ENCODE data around the gene LRP1. TPM values are rescaled to one million over a fixed set of nuclear protein-coding genes. Genes with fewer than 3 reads are reported as not detected.

The LRP1 gene
- total RNA-seq, 1 donor from 2014 or later, result 369 TPM

DNA sequence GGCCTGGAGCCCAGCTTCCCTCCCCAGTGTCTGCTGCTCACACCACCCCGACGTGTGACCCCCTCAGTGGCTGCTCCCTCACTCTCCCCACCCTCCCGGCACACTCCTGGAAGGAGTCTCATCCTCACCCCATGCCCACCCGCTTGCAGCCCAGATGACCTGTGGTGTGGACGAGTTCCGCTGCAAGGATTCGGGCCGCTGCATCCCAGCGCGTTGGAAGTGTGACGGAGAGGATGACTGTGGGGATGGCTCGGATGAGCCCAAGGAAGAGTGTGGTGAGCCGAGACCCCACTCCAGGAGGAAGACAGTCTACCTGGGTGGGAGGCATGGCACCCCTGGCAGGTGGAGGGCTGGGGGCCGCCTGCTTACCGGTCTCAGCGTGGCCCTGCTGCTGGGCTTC is 73.3 kb downstream of the LRP1 start:
- H3K27ac ChIP-seq (ENCODE audit: low read depth, low read length), result no peak overlapping the region
- Mint-ChIP-seq H3K27ac (ENCODE audit: unreplicated experiment) (no peak overlapping the region), H3K4me3 (ENCODE audit: unreplicated experiment) (no peak overlapping the region), H3K4me1 (ENCODE audit: low read depth, unreplicated experiment) (no peaks in the 10 kb centered on the region), H3K36me3 (ENCODE audit: low read depth, unreplicated experiment) (peaks cover 22% of the 10 kb centered on the region), H3K27me3 (ENCODE audit: low read depth, unreplicated experiment) (no peaks in the 10 kb centered on the region), H3K9me3 (ENCODE audit: unreplicated experiment) (no peaks in the 10 kb centered on the region)
- H3K79me2 ChIP-seq (ENCODE audit: insufficient read depth, low read length), result no peaks in the 10 kb centered on the region
- H3K9me3 ChIP-seq (ENCODE audit: insufficient read depth, low read depth, low read length), result no peaks in the 10 kb centered on the region
- peaks cover 45% of the 10 kb centered on the region for H4K20me1 ChIP-seq (ENCODE audit: insufficient read depth, low read length)
- peaks cover 21% of the 10 kb centered on the region for H3K36me3 ChIP-seq (ENCODE audit: insufficient read depth, low read length)
- H2AFZ ChIP-seq (ENCODE audit: low read depth, low read length), result no peak overlapping the region
- no peak for DNase-seq (ENCODE audit: low read depth)
- H3K4me3 ChIP-seq (ENCODE audit: insufficient read depth, low read depth, low read length), result no peak overlapping the region
- H3K4me1 ChIP-seq (ENCODE audit: insufficient read depth, low read length), result no peaks in the 10 kb centered on the region
- no peak overlapping the region for H3K4me2 ChIP-seq (ENCODE audit: low read length)
- no peak for FAIRE-seq
- TF ChIP-seq, protein P1, sequence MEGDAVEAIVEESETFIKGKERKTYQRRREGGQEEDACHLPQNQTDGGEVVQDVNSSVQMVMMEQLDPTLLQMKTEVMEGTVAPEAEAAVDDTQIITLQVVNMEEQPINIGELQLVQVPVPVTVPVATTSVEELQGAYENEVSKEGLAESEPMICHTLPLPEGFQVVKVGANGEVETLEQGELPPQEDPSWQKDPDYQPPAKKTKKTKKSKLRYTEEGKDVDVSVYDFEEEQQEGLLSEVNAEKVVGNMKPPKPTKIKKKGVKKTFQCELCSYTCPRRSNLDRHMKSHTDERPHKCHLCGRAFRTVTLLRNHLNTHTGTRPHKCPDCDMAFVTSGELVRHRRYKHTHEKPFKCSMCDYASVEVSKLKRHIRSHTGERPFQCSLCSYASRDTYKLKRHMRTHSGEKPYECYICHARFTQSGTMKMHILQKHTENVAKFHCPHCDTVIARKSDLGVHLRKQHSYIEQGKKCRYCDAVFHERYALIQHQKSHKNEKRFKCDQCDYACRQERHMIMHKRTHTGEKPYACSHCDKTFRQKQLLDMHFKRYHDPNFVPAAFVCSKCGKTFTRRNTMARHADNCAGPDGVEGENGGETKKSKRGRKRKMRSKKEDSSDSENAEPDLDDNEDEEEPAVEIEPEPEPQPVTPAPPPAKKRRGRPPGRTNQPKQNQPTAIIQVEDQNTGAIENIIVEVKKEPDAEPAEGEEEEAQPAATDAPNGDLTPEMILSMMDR (IDR thresholded peaks at IDR 0.05; ENCODE audit: insufficient read depth, low read depth, low read length), result no peak
- TF ChIP-seq EZH2 (IDR thresholded peaks at IDR 0.05; ENCODE audit: insufficient read depth, low read length), result no peak
- H3K9ac ChIP-seq (ENCODE audit: low read length), result no peak overlapping the region
- no peaks in the 10 kb centered on the region for H3K27me3 ChIP-seq (ENCODE audit: insufficient read depth, low read length)

DNA sequence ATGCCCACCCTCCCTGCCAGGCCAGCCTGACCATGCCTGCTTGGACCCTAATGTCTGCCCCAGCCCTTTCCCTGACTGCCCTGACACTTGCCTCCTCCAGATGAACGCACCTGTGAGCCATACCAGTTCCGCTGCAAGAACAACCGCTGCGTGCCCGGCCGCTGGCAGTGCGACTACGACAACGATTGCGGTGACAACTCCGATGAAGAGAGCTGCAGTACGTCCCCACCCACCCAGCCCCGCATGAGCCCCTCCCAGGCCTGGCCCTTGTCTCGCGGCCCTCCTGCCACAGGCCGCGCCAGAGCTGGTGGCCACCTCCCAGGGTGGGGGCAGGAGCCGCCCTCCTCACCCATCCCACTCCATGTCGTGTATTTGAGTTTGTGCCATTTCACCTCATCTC is 74.0 kb downstream of the LRP1 start:
- Histone ChIP-seq H4K20me1 (ENCODE audit: insufficient read depth, low read length) (peaks cover 46% of the 10 kb centered on the region), H3K27me3 (ENCODE audit: insufficient read depth, low read length) (no peaks in the 10 kb centered on the region), H3K9ac (ENCODE audit: low read length) (no peak overlapping the region), H2AFZ (ENCODE audit: low read depth, low read length) (no peak overlapping the region), H3K4me3 (ENCODE audit: insufficient read depth, low read depth, low read length) (no peak overlapping the region), H3K9me3 (ENCODE audit: insufficient read depth, low read depth, low read length) (no peaks in the 10 kb centered on the region), H3K36me3 (ENCODE audit: insufficient read depth, low read length) (peaks cover 19% of the 10 kb centered on the region), H3K27ac (ENCODE audit: low read depth, low read length) (no peak overlapping the region), H3K4me1 (ENCODE audit: insufficient read depth, low read length) (no peaks in the 10 kb centered on the region), H3K79me2 (ENCODE audit: insufficient read depth, low read length) (no peaks in the 10 kb centered on the region), H3K4me2 (ENCODE audit: low read length) (no peak overlapping the region)
- DNase-seq (ENCODE audit: low read depth) (no peak), FAIRE-seq (no peak)
- Mint-ChIP-seq H3K27me3 (ENCODE audit: low read depth, unreplicated experiment) (no peaks in the 10 kb centered on the region), H3K9me3 (ENCODE audit: unreplicated experiment) (no peaks in the 10 kb centered on the region), H3K4me1 (ENCODE audit: low read depth, unreplicated experiment) (no peaks in the 10 kb centered on the region), H3K27ac (ENCODE audit: unreplicated experiment) (peak overlapping the region; percentile 12), H3K36me3 (ENCODE audit: low read depth, unreplicated experiment) (peaks cover 20% of the 10 kb centered on the region), H3K4me3 (ENCODE audit: unreplicated experiment) (no peak overlapping the region)
- TF ChIP-seq, protein P1 (IDR thresholded peaks at IDR 0.05; ENCODE audit: insufficient read depth, low read depth, low read length), result no peak
- no peak for TF ChIP-seq EZH2 (IDR thresholded peaks at IDR 0.05; ENCODE audit: insufficient read depth, low read length)

DNA sequence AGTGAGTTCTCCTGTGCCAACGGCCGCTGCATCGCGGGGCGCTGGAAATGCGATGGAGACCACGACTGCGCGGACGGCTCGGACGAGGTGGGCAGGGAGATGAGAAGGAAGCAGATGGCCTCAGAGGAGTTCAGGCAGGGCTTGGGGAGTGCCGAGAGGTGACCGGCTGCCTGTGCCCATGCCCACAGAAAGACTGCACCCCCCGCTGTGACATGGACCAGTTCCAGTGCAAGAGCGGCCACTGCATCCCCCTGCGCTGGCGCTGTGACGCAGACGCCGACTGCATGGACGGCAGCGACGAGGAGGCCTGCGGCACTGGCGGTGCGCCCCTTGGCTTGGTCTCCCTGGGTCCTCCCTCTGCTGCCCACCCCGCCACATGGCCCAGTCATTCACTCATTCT is 74.9 kb downstream of the LRP1 start:
- H3K27me3 Mint-ChIP-seq (ENCODE audit: low read depth, unreplicated experiment), result no peaks in the 10 kb centered on the region
- Histone ChIP-seq H3K4me1 (ENCODE audit: insufficient read depth, low read length) (no peaks in the 10 kb centered on the region), H3K27ac (ENCODE audit: low read depth, low read length) (no peak overlapping the region), H4K20me1 (ENCODE audit: insufficient read depth, low read length) (peaks cover 46% of the 10 kb centered on the region), H3K27me3 (ENCODE audit: insufficient read depth, low read length) (no peaks in the 10 kb centered on the region), H2AFZ (ENCODE audit: low read depth, low read length) (no peak overlapping the region), H3K79me2 (ENCODE audit: insufficient read depth, low read length) (no peaks in the 10 kb centered on the region), H3K4me3 (ENCODE audit: insufficient read depth, low read depth, low read length) (no peak overlapping the region), H3K36me3 (ENCODE audit: insufficient read depth, low read length) (peaks cover 13% of the 10 kb centered on the region), H3K4me2 (ENCODE audit: low read length) (no peak overlapping the region), H3K9ac (ENCODE audit: low read length) (no peak overlapping the region), H3K9me3 (ENCODE audit: insufficient read depth, low read depth, low read length) (no peaks in the 10 kb centered on the region)
- H3K9me3 Mint-ChIP-seq (ENCODE audit: unreplicated experiment), result no peaks in the 10 kb centered on the region
- no peaks in the 10 kb centered on the region for H3K4me1 Mint-ChIP-seq (ENCODE audit: low read depth, unreplicated experiment)
- no peak for FAIRE-seq
- TF ChIP-seq EZH2 (IDR thresholded peaks at IDR 0.05; ENCODE audit: insufficient read depth, low read length), result no peak
- TF ChIP-seq, protein P1 (IDR thresholded peaks at IDR 0.05; ENCODE audit: insufficient read depth, low read depth, low read length), result no peak
- no peak overlapping the region for H3K27ac Mint-ChIP-seq (ENCODE audit: unreplicated experiment)
- no peak for DNase-seq (ENCODE audit: low read depth)
- no peak overlapping the region for H3K4me3 Mint-ChIP-seq (ENCODE audit: unreplicated experiment)
- peaks cover 18% of the 10 kb centered on the region for H3K36me3 Mint-ChIP-seq (ENCODE audit: low read depth, unreplicated experiment)

Data from astrocyte (in vitro differentiated cells and primary cell).